ENCODE measurements around the gene CAPZA2.
"Not testable (repeated sequence)": the region's sequence is repeated elsewhere in the genome, so short reads cannot be mapped to it uniquely, and the experiment has no call there.

CAPZA2 gene

DNA sequence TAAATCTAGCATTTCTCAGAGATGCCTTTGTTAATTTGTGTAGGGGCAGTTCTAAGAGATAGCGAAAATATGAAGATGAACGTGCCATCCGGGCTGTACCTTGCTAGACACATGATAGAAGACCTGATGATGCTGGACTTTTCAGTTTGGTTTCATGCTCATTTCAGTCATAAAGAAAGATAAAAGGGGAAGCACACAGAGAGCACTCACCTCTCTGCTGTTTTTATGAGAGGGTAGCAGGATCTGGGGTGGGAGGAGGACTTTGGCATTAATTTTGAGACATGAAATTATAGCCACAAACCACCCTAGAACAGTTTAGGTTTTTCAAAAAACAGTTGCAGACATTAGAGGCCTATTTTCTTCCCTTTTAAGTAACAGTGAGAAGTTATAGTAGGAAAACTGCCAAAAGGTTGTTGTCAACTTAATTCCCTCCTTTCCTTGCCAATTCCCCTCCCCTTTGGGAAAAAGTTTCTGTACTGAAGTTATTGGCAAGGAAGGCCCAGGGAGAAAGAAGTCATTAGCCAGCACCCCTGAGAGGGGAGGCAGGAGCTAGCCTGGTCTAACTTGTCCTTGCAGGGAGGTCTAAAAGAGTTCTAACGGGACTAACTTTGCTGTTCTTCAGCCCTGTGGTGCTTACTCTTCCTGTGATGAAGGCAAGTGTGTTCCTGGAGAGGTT lies 93.6 kb downstream of the CAPZA2 start:
- DNase-seq, result no peak

- DNase-seq, result no peak
Measured at GRCh38 chr7:116956477-116956804, 94.1 kb downstream of the CAPZA2 start.

DNA sequence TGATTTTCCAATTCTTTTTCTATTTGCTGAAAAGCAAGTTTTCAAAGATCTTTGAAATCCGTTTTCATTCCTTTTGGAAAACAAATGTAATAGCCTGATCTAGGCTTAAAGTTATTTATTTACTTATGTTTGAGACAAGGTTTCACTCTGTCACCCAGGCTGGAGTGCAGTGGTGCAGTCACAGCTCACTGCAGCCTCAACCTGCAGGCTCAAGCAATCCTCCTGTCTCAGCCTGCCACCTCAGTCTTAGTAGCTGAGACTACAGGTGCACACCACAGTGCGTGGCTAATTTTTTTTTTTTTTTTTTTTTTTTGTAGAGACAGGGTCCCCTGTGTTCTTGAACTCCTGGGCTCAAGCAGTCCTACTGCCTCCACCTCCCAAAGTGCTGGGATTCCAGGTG lies 95.5 kb downstream of the CAPZA2 start:
- DNase-seq, result no peak

GRCh38 chr7:116961966-116962673 lies 99.7 kb downstream of the CAPZA2 start:
- not testable (repeated sequence) for DNase-seq

DNA sequence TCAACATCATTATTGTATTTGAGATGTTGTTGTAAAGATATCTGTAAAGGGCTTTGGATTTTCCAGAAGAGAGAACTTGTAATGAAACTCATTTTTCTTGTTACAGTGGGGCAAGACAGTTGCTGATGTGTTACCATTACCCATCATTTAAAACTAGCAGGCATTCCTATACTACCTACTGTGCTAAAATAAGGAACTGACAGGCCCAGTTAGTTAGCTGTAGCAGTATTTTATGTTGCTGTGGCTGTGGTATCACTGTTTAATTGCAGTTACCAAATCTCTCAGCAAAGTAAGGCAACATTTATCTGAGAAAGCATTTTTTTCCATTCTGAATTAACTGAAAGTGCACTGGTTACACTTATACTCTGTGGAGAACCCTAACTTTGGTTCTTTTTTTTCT lies 100.8 kb downstream of the CAPZA2 start:
- no peak for DNase-seq

GRCh38 chr7:116966601-116967000 lies 104.2 kb downstream of the CAPZA2 start:
- DNase-seq, result no peak

DNA sequence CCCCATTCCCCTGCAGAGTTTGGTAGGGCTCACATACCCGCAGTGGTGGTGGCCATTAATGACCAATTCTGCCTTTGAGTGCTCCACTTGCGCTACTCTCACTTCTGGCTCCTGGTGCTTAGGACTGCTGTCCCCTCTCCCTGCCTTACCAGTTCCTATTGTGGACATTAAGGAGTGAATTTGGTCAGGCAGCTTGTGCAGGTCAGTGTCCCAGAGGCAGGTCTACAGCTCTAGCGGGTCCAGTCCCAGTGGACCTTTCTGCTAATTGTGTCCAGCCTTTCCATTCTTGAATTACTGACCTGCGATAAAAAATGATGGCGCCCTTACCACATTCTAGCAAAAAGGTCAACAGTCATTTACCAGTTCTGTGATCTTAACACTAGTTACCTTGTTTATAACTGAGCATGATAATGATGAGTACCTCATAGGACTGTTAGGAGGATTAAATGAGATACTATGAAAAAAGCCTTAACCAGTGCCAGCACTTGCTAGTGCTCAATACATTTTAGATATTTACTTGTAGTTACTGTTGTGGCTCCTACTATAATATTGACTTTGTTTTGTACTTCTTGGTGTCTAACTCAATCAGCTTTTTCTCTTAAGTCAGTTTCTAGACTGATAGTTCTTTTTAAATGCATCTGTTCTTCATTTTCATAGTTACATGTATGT lies 105.0 kb downstream of the CAPZA2 start:
- DNase-seq, result no peak

DNA sequence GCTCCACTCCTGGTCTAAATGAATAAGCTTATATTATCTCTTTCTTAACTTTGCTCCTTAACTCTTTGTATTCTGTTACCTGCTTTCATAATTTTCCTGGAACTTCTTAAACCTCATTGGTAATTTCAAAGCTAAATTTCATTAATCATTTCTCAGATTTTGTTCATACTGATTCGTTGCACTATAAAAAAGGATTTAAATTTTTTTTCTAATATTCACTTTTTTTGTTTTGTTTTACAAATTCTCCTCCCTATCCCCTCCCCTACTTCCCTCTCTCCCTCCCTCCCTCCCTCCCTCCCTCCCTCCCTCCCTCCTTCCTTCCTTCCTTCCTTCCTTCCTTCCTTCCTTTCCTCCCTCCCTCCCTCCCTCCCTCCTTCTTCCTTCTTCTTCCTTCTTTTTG lies 105.6 kb downstream of the CAPZA2 start:
- no peak for DNase-seq

DNA sequence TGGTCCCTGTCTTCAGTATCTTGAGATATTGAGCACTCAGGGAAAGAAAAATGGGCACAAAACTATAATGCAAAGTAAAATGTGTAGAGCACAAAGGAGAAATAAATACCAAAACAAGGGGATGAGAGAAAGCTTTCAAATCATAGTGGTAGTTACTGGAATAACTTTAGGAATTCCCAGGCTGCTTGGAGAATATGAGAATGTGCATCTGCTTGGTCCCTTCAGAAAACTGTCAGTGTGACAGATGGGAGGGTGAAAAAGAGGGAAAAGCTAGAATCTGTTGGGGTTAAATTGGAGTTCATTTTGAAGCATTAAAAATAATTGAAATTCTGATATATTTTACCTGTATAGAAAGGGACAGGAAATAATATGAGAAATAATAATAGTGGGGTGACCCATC lies 106.2 kb downstream of the CAPZA2 start:
- DNase-seq, result no peak

DNA sequence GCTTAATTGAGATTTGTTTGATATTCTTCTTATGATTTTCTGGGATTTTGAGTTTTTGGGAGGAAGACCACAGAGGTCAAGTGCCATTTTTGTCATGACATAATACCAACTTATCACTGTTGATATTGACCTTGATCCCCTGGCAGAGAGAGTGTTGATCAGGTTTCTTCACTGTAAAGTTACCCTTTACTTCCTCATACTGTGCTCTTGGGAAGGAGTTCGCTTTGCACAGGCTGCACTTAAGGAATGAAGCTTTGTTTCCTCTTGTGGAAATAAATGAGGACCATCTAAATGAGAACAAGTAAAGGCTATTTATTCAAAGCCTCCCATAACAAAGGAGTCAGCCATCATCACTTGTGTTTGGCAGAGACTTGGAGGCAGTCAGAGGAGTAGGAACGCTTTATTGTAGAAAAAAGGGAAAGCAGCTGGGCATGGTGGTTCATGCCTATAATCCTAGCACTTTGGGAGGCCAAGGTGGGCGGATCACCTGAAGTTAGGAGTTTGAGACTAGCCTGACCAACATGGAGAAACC lies 107.0 kb downstream of the CAPZA2 start:
- no peak for DNase-seq

GRCh38 chr7:116970238-116970910 lies 108.0 kb downstream of the CAPZA2 start:
- no peak for DNase-seq

- not testable (repeated sequence) for DNase-seq
Measured at GRCh38 chr7:116971153-116971552, 108.8 kb downstream of the CAPZA2 start.

Data from GDM1 (cell line).